A172 (cell line): ENCODE results near the gene ADAM15. TPM values are rescaled to one million over a fixed set of nuclear protein-coding genes. Genes with fewer than 3 reads are reported as not detected.

Experiments used
- DNase-seq: peaks from one replicate; pipeline ENCODE4 v3.0.0-alpha.2; 2015; ENCODE audit warnings: low spot score
- total RNA-seq: library from RNA; depleted of rRNA; stranded (reverse); fragments of >200 nt; shearing (Covaris generic); gene quantifications from 2 replicates; pipeline ENCODE4 v1.2.3, GENCODE V29; 2014; rRNA removed

ADAM15 gene, protein sequence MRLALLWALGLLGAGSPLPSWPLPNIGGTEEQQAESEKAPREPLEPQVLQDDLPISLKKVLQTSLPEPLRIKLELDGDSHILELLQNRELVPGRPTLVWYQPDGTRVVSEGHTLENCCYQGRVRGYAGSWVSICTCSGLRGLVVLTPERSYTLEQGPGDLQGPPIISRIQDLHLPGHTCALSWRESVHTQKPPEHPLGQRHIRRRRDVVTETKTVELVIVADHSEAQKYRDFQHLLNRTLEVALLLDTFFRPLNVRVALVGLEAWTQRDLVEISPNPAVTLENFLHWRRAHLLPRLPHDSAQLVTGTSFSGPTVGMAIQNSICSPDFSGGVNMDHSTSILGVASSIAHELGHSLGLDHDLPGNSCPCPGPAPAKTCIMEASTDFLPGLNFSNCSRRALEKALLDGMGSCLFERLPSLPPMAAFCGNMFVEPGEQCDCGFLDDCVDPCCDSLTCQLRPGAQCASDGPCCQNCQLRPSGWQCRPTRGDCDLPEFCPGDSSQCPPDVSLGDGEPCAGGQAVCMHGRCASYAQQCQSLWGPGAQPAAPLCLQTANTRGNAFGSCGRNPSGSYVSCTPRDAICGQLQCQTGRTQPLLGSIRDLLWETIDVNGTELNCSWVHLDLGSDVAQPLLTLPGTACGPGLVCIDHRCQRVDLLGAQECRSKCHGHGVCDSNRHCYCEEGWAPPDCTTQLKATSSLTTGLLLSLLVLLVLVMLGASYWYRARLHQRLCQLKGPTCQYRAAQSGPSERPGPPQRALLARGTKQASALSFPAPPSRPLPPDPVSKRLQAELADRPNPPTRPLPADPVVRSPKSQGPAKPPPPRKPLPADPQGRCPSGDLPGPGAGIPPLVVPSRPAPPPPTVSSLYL
- total RNA-seq, result 144 and 154 TPM in 2 replicates

DNA sequence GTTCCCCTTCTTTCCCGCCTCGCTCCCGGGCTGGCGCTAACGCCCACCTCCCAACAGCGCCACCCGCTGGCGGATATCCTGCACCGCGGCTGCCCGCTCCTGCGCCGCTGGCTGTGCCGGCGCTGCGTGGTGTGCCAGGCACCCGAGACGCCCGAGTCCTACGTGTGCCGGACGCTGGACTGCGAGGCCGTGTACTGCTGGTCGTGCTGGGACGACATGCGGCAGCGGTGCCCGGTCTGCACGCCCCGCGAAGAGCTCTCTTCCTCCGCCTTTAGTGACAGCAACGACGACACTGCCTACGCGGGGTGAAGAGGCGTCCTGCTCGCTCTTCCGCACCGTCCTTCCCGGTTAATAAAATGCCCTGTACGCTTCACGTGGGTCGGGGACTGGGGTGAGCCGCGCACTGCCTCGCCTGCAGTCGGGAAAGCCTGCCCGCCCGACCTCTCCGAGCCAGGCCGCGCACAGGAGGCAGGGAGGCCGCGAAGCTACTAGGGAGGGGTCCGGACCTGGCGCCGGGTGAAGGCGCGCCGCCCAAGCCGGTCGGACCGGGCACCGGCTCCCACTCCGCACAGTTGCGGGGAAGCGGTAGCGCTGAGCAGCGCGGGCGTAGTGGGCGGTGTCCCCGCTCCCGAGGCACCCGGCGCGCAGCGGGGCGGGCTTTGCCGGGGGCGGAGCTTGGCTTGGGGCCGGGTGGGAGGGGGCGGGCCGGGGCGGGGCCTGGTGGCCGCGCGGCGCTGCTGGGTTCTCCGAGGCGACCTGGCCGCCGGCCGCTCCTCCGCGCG, at the start of gene ADAM15:
Gene ADAM15 (plus strand): TSS at position 757 of the 782 bp plus-strand sequence. CDS start 71 bp downstream, outside the sequence.
- DNase-seq, result peak; percentile 85

GRCh38 chr1:155001425-155001674, 49.8 kb upstream of the ADAM15 start:
- DNase-seq, result no peak

DNA sequence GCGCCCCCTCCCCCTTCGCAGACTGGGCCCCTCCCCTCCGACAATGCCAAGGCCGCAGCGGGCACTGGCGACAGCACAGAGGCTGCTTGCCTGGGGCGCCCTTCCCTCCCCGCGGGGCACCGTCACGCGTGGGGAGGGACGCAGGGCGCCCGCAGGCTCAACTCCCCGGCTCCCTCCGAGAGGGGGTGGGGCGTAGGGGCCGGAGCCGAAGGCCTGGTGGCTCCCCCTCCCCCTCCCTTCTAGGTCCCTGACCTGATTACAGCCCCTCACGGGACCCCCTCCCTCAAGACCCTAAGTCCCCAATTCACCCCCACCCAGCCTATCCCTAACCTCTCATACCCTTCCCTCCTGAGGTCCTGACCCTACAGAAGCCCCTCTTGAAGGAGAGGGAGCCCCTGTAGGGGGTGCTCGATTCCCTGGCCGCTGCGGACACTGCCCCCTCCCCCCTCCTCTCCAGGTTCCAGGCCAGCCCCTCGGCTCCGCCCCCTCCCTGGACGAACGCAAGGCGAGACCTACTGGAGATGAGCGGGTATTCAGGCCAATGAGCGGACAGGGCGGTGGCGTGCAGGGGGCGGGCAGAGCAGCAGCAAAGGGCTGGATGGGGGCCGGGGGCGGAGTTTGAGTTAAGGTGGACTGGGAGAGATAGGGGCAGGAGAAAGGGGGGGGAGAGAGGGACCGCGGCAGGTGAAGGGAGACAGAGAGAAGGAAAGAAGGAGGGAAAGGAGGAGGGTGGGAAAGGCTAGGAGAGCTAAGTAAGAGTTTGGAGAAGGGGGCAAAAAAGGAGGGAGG, 49.2 kb upstream of the ADAM15 start:
- peak; percentile 98 for DNase-seq

DNA sequence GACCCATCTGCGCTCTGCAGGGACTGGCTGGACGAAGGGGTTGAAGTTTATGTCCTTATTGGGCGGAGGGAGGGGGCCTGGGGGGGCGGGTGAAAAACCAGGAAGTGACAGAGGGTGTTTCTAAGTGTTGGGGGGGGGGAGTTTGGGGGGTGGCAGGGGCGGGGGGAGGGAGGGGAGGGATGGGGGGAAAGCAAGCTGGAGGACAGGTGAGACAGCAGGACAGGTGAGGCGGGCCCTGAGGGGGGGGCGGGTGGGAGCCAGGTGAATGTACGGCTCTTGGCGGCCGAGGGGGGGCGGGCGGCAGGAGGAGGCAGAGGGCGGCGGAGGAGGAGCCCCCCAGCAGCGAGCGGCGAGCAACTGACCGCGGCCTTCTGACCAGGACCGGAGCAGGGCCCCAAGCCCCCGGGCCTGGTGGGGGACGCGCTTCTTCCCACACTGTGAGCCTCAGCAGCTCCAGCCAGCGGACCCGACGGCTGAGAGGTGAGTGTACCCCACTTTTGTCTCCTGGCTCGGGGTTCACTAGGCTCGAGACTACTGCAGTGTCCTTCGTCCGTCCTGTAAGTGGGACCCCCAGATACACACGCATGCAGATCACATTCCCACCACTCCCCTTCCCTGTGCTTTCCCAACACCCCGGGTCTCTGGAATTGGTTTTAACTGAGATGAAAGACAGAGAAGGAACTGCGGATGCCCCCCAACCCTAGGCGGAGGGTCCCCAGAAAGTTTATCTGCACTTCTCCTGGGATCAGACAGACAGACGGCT, 48.5 kb upstream of the ADAM15 start, which contains the start of gene ZBTB7B:
Gene ZBTB7B (plus strand): TSS at position 339 of the 763 bp plus-strand sequence. CDS start 11,859 bp downstream, outside the sequence.
- DNase-seq, result peak; percentile 53

GRCh38 chr1:155003227-155003765, 47.8 kb upstream of the ADAM15 start:
- no peak for DNase-seq

GRCh38 chr1:155003766-155004351, 47.3 kb upstream of the ADAM15 start:
- peak; percentile 78 for DNase-seq

- DNase-seq, result no peak
Observed at GRCh38 chr1:155004352-155005075, 46.6 kb upstream of the ADAM15 start.

- DNase-seq, result peak; percentile 65
Observed at GRCh38 chr1:155005076-155006011, 45.8 kb upstream of the ADAM15 start.

- no peak for DNase-seq
Observed at GRCh38 chr1:155006601-155007101, 44.5 kb upstream of the ADAM15 start.

- DNase-seq, result no peak
Observed at GRCh38 chr1:155007251-155007828, 43.8 kb upstream of the ADAM15 start.

GRCh38 chr1:155008015-155008941, 42.8 kb upstream of the ADAM15 start:
- DNase-seq, result no peak

DNA sequence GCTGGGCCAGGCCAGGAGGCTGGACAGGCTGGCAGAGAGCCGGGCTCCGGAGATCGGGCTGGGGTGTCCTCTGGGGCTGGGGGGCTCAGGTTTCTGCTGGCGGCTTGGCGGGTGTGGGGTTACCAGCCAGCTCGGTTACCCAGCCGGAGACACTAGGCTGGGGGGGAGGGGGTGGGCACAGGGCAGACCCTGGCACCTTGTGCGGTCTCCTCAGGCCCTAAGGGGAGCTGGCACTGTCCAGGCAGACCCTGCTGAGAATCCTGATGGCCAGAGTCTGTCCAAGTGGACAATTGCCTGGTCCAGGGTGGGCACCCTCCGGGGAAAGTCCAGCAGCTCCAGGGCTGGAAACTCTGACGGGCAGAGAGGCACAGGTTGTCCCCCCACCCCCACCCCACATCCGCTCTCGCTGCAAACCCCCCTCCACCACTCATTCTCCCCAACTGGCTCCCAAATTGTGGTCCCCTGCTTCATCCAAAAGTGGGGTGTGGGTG, 41.9 kb upstream of the ADAM15 start:
- DNase-seq, result no peak

DNA sequence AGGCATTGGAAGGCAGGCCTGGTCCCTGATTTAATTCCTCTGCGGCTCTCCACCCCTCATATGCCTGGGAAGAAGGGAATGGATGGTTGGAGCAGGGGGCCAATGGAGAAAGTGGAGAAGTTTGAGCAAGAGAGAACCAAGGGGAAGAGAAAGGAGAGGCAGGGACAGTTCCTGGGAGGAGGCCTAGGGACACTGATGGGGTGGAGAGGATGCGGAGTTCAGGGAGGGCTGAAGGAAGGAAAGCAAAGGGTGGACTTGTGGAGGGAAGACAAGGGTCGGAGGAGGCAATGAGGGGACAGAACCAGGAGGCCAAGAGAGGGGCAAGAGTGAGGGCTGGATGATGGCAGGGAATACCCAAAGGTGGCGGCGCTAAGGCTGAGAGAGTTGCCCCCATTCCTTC, 41.4 kb upstream of the ADAM15 start:
- DNase-seq, result no peak

- no peak for DNase-seq
Observed at GRCh38 chr1:155010211-155010918, 40.8 kb upstream of the ADAM15 start.

- DNase-seq, result no peak
Observed at GRCh38 chr1:155011004-155011416, 40.1 kb upstream of the ADAM15 start.
